ENCODE measurements around the gene BLTP3B. TPM values are rescaled to one million over a fixed set of nuclear protein-coding genes. Genes with fewer than 3 reads are reported as not detected.

Gene BLTP3B
- total RNA-seq, 1 experiment from 2014 or later: 20.1 TPM

DNA sequence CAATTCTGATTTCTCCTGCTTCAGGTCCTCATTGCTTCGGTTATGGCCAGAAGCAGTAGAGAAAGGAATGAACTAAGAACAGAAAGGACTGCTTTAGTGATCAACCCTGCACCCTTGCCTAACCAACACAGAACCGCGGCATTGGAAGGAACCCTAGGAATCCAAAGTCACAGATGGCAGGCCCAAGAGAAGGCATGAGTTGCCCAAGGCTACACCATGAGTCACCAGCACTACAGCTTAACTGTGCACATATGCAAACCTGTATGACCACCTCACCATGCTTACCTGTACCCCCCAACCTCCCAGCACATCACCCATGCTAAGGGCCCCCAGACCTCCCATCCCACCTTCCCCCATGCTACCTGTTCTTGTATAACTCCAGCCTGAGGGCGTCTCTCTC, 25.9 kb upstream of the BLTP3B start:
- no peaks in the 10 kb centered on the region for H3K4me1 Mint-ChIP-seq (ENCODE audit: insufficient read depth, unreplicated experiment)
- CTCF ChIA-PET: interaction anchor here (0.6 kb wide), 1 partner anchor 107 kb away, joined by 3 read pairs; no protein-coding TSS in a partner anchor
- intact Hi-C loops (cut with micrococcal nuclease): no loop called here
- BruUV-seq (replicated peaks): no TSS peak
- no peaks in the 10 kb centered on the region for H3K27me3 Mint-ChIP-seq (ENCODE audit: insufficient read depth, unreplicated experiment)
- POLR2A ChIA-PET: no interaction called here
- no peaks in the 10 kb centered on the region for H3K36me3 Mint-ChIP-seq (ENCODE audit: insufficient read depth, unreplicated experiment)
- no peak overlapping the region for H3K4me3 Mint-ChIP-seq (ENCODE audit: unreplicated experiment)
- peak; percentile 28 for DNase-seq (ENCODE audit: unreplicated experiment)
- TF ChIP-seq, protein P1, sequence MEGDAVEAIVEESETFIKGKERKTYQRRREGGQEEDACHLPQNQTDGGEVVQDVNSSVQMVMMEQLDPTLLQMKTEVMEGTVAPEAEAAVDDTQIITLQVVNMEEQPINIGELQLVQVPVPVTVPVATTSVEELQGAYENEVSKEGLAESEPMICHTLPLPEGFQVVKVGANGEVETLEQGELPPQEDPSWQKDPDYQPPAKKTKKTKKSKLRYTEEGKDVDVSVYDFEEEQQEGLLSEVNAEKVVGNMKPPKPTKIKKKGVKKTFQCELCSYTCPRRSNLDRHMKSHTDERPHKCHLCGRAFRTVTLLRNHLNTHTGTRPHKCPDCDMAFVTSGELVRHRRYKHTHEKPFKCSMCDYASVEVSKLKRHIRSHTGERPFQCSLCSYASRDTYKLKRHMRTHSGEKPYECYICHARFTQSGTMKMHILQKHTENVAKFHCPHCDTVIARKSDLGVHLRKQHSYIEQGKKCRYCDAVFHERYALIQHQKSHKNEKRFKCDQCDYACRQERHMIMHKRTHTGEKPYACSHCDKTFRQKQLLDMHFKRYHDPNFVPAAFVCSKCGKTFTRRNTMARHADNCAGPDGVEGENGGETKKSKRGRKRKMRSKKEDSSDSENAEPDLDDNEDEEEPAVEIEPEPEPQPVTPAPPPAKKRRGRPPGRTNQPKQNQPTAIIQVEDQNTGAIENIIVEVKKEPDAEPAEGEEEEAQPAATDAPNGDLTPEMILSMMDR (IDR thresholded peaks at IDR 0.05; ENCODE audit: unreplicated experiment): no peak
- H3K27ac Mint-ChIP-seq (ENCODE audit: low read depth, unreplicated experiment): no peak overlapping the region
- H3K9me3 Mint-ChIP-seq (ENCODE audit: unreplicated experiment): no peaks in the 10 kb centered on the region

DNA sequence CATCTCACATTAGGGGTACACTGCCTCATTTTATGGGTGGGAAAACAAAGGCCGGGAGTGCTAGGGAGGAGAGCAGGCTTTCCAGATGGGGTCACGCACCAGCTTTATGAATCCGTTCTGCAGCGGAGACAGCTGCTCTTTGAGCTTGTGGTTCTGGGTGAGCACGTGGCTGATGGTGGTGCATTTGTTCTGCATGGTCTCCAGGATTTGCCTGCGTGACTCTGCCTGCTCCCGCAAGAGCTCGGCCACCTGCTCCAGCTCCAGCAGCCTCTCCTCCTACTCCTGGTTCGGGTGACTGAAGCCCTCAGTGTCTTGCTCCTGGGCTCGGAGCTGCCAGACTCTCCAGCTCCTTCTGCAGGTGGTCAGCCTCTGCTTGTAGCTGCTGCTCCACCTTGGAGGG, 23.6 kb upstream of the BLTP3B start:
- ChIA-PET POLR2A (interaction anchor here (1.2 kb wide), 1 partner anchor 8 kb away, joined by 3 read pairs; no protein-coding TSS in a partner anchor), CTCF (interaction anchor here (0.7 to 1.2 kb wide), 3 partner anchors 12 to 354 kb away, joined by 3 to 6 read pairs (median 3); no protein-coding TSS in a partner anchor)
- TF ChIP-seq, protein P1 (IDR thresholded peaks at IDR 0.05; ENCODE audit: unreplicated experiment): no peak
- no peak for DNase-seq (ENCODE audit: unreplicated experiment)
- Mint-ChIP-seq H3K4me1 (ENCODE audit: insufficient read depth, unreplicated experiment) (no peaks in the 10 kb centered on the region), H3K9me3 (ENCODE audit: unreplicated experiment) (no peaks in the 10 kb centered on the region), H3K4me3 (ENCODE audit: unreplicated experiment) (no peak overlapping the region), H3K27me3 (ENCODE audit: insufficient read depth, unreplicated experiment) (no peaks in the 10 kb centered on the region), H3K27ac (ENCODE audit: low read depth, unreplicated experiment) (no peak overlapping the region), H3K36me3 (ENCODE audit: insufficient read depth, unreplicated experiment) (no peaks in the 10 kb centered on the region)
- no TSS peak for BruUV-seq (replicated peaks)
- intact Hi-C loops (cut with micrococcal nuclease): no loop called here

DNA sequence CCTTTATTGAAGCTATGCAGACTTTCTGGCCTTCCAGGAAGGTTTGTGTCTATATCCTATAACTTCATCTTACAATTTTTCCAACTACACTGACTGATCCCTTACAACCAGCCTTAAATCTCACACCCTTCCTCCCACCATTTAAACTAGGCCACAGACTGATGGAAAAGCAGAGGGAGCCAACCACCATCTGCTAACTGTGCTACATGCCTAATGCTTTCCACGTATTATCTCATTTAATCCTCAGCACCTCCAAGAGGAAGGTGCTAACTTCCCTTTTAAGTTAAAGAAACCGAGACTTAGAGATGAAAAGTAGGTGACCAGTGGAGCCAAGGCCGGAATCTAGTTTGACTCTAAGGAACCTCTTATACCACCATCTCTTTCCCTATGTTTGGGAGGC, 22.7 kb upstream of the BLTP3B start:
- BruUV-seq (replicated peaks): no TSS peak
- H3K9me3 Mint-ChIP-seq (ENCODE audit: unreplicated experiment): no peaks in the 10 kb centered on the region
- DNase-seq (ENCODE audit: unreplicated experiment): no peak
- ChIA-PET CTCF (interaction anchor here (0.6 to 2.5 kb wide), 2 partner anchors 10 to 95 kb away, joined by 4 to 20 read pairs; no protein-coding TSS in a partner anchor), POLR2A (interaction anchor here (1.2 kb wide), 1 partner anchor 9 kb away, joined by 3 read pairs; no protein-coding TSS in a partner anchor)
- H3K4me1 Mint-ChIP-seq (ENCODE audit: insufficient read depth, unreplicated experiment): no peaks in the 10 kb centered on the region
- TF ChIP-seq, protein P1 (IDR thresholded peaks at IDR 0.05; ENCODE audit: unreplicated experiment): no peak
- intact Hi-C loops (cut with micrococcal nuclease): no loop called here
- H3K4me3 Mint-ChIP-seq (ENCODE audit: unreplicated experiment): no peak overlapping the region
- H3K36me3 Mint-ChIP-seq (ENCODE audit: insufficient read depth, unreplicated experiment): no peaks in the 10 kb centered on the region
- no peak overlapping the region for H3K27ac Mint-ChIP-seq (ENCODE audit: low read depth, unreplicated experiment)
- H3K27me3 Mint-ChIP-seq (ENCODE audit: insufficient read depth, unreplicated experiment): no peaks in the 10 kb centered on the region

DNA sequence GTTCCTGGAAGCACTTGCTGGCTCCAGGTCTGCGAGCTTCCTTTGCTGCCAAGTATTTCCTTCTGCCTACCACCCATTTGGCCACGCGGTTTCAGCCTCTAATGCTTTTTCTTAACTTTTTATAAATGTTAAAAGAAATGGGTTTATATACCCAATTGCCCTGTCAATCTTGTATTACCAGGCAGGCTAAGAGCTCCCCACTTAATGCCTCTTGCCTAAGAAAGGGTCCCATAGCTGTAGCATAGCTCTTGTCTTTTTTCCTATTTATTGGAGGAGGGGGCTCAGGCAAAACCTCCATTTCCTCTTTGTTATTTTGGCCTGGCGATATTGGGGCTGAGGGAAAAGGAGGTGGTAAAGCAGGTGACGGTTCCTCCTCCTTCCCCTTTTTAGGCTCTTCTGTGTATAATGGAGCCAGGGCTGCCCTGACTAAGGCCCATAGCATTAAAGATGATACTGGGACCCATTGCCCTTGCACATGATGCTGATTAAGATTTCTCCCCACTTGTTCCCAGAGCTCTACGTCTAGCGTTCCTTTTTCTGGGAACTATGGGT, 21.6 kb upstream of the BLTP3B start:
- Mint-ChIP-seq H3K27ac (ENCODE audit: low read depth, unreplicated experiment) (no peak overlapping the region), H3K4me1 (ENCODE audit: insufficient read depth, unreplicated experiment) (no peaks in the 10 kb centered on the region), H3K9me3 (ENCODE audit: unreplicated experiment) (no peaks in the 10 kb centered on the region), H3K4me3 (ENCODE audit: unreplicated experiment) (peak overlapping the region; percentile 67), H3K36me3 (ENCODE audit: insufficient read depth, unreplicated experiment) (no peaks in the 10 kb centered on the region), H3K27me3 (ENCODE audit: insufficient read depth, unreplicated experiment) (no peaks in the 10 kb centered on the region)
- POLR2A ChIA-PET: interaction anchor here (1.1 to 1.3 kb wide), 5 partner anchors 9 to 37 kb away, joined by 3 to 4 read pairs (median 4); partner anchors contain the start of gene ACTR6
- TF ChIP-seq, protein P1 (IDR thresholded peaks at IDR 0.05; ENCODE audit: unreplicated experiment): no peak
- CTCF ChIA-PET: interaction anchor here (0.6 to 2.5 kb wide), 4 partner anchors 9 to 56 kb away, joined by 3 to 20 read pairs (median 3); no protein-coding TSS in a partner anchor
- intact Hi-C loops (cut with micrococcal nuclease): no loop called here
- no peak for DNase-seq (ENCODE audit: unreplicated experiment)
- no TSS peak for BruUV-seq (replicated peaks)

Data from MCF 10A (cell line).